IMR-90 (cell line): Measurements from ENCODE around the gene LSM12. TPM values are rescaled to one million over a fixed set of nuclear protein-coding genes. Genes with fewer than 3 reads are reported as not detected.
A peak's percentile ranks its signal among the peaks of the same experiment; 100 is the strongest.

ENCODE experiments used
- ATAC-seq: fragments of 200-7000 bp; cut with Tn5 transposase; 2 replicates; pipeline ENCODE4 v1.9.1; 2020; ENCODE audit warnings: low read depth, mild to moderate bottlenecking, moderate library complexity
- BruUV-seq: library from RNA; stranded (reverse); fragments of 400-500 nt; replicated peaks from 2 replicates; lab custom pipeline; 2021; lab: Mats Ljungman, UMichigan
- CTCF ChIA-PET: fragments of 300-600 bp; formaldehyde crosslinking; extraction: SDS; loops from one replicate; lab custom pipeline; 2021; ENCODE audit warnings: antibody characterized with exemption; lab: Yijun Ruan, JAX
- POLR2A ChIA-PET: fragments of 300-600 bp; sonication (Branson Sonifier 250); formaldehyde crosslinking; loops from one replicate; lab custom pipeline; 2022; ENCODE audit warnings: antibody characterized with exemption; ENCODE audit not compliant: unreplicated experiment; lab: Charles Lee
- DNase-seq: peaks from one replicate; pipeline ENCODE4 v3.0.0; 2013
- H2AFZ ChIP-seq: replicated peaks from 2 replicates; pipeline ENCODE3; 2013; ENCODE audit warnings: low read length, mild to moderate bottlenecking; ENCODE audit not compliant: poor library complexity
- H2AK5ac ChIP-seq: 2 replicates; pipeline ENCODE4 v1.6.1; 2013; ENCODE audit warnings: low read depth, low read length, inconsistent platforms
- H2AK9ac ChIP-seq: replicated peaks from 2 replicates; pipeline ENCODE3; 2013; ENCODE audit warnings: mild to moderate bottlenecking, low read depth, low read length, moderate library complexity; ENCODE audit not compliant: poor library complexity
- H2BK120ac ChIP-seq: 2 replicates; pipeline ENCODE4 v1.6.1; 2013; ENCODE audit warnings: low read depth, low read length, inconsistent platforms
- H2BK15ac ChIP-seq: 3 replicates; pipeline ENCODE4 v1.6.1; 2013; ENCODE audit warnings: low read depth, low read length, inconsistent platforms
- H2BK20ac ChIP-seq: 2 replicates; pipeline ENCODE4 v1.6.1; 2013; ENCODE audit warnings: low read depth, mild to moderate bottlenecking, inconsistent platforms, low read length, moderate library complexity
- H2BK5ac ChIP-seq: 2 replicates; pipeline ENCODE4 v1.6.1; 2013; ENCODE audit warnings: mild to moderate bottlenecking, low read depth, low read length, inconsistent platforms; ENCODE audit not compliant: poor library complexity, severe bottlenecking
- H3K14ac ChIP-seq: replicated peaks from 2 replicates; pipeline ENCODE4 v1.6.1; 2013; ENCODE audit warnings: low read depth, low read length, inconsistent platforms
- H3K18ac ChIP-seq: 2 replicates; pipeline ENCODE4 v1.6.1; 2013; ENCODE audit warnings: low read depth, low read length, control low read depth
- H3K23ac ChIP-seq: 2 replicates; pipeline ENCODE4 v1.6.1; 2013; ENCODE audit warnings: low read depth, low read length, inconsistent platforms
- H3K27ac ChIP-seq: 2 replicates; pipeline ENCODE4 v1.5.1; 2013; ENCODE audit warnings: mild to moderate bottlenecking, control low read depth, low read length; ENCODE audit not compliant: insufficient read depth
- H3K27me3 ChIP-seq: 2 replicates; pipeline ENCODE4 v1.6.1; 2013; ENCODE audit warnings: low read length; ENCODE audit not compliant: control insufficient read depth, insufficient read depth
- H3K36me3 ChIP-seq: 2 replicates; pipeline ENCODE4 v1.6.1; 2013; ENCODE audit warnings: low read length, mixed read lengths; ENCODE audit not compliant: control insufficient read depth, insufficient read depth
- H3K4ac ChIP-seq: 2 replicates; pipeline ENCODE4 v1.6.1; 2013; ENCODE audit warnings: low read depth, low read length, inconsistent platforms
- H3K4me1 ChIP-seq: 2 replicates; pipeline ENCODE4 v1.6.1; 2013; ENCODE audit warnings: low read length, mixed read lengths; ENCODE audit not compliant: control insufficient read depth, insufficient read depth
- H3K4me2 ChIP-seq: 2 replicates; pipeline ENCODE4 v1.6.1; 2013; ENCODE audit warnings: low read depth, mild to moderate bottlenecking, control low read depth, low read length, moderate library complexity
- H3K4me3 ChIP-seq: 2 replicates; pipeline ENCODE4 v1.5.1; 2013; ENCODE audit warnings: low read depth, mild to moderate bottlenecking, control low read depth, low read length, moderate library complexity; ENCODE audit not compliant: insufficient read depth
- H3K56ac ChIP-seq: 2 replicates; pipeline ENCODE4 v1.6.1; 2013; ENCODE audit warnings: low read length, inconsistent platforms; ENCODE audit not compliant: insufficient read depth; ENCODE audit errors: extremely low read depth
- H3K79me1 ChIP-seq, 2 experiments: 2 replicates each; pipeline ENCODE4 v1.6.1; 2013; ENCODE audit warnings: low read length in 2 of 2, inconsistent platforms in 1 of 2, low read depth in 1 of 2
- H3K9ac ChIP-seq: 2 replicates; pipeline ENCODE4 v1.6.1; 2013; ENCODE audit warnings: low read depth, low read length, control low read depth
- H3K9me1 ChIP-seq: 2 replicates; pipeline ENCODE4 v1.6.1; 2013; ENCODE audit warnings: low read length, inconsistent platforms; ENCODE audit not compliant: insufficient read depth
- H3K9me3 ChIP-seq: 2 replicates; pipeline ENCODE4 v1.6.1; 2013; ENCODE audit warnings: low read length; ENCODE audit not compliant: control insufficient read depth, insufficient read depth
- H4K20me1 ChIP-seq: 2 replicates; pipeline ENCODE4 v1.6.1; 2013; ENCODE audit warnings: low read length, inconsistent platforms; ENCODE audit not compliant: insufficient read depth
- H4K5ac ChIP-seq: 2 replicates; pipeline ENCODE4 v1.6.1; 2013; ENCODE audit warnings: mild to moderate bottlenecking, low read depth, low read length, control low read depth
- H4K8ac ChIP-seq, 2 experiments: 2 replicates each; pipeline ENCODE4 v1.6.1; 2013; ENCODE audit warnings: low read depth in 2 of 2, low read length in 2 of 2, control low read depth in 1 of 2, inconsistent platforms in 1 of 2
- H4K91ac ChIP-seq: 2 replicates; pipeline ENCODE4 v1.6.1; 2013; ENCODE audit warnings: low read depth, low read length, inconsistent platforms; ENCODE audit not compliant: insufficient read depth
- BHLHE40 ChIP-seq: fragments of 150-350 bp; IDR thresholded peaks from 2 replicates; pipeline ENCODE4 v1.6.1; 2016; ENCODE audit warnings: mild to moderate bottlenecking, low read depth, low read length
- CHD1 ChIP-seq: IDR thresholded peaks from 2 replicates; pipeline ENCODE4 v1.6.1; 2012; ENCODE audit warnings: low read depth, low read length, improper control_type of control experiment
- FOS ChIP-seq: fragments of 150-350 bp; IDR thresholded peaks from 2 replicates; pipeline ENCODE4 v1.6.1; 2016; ENCODE audit warnings: low read depth, low read length
- MAFK ChIP-seq: IDR thresholded peaks from 2 replicates; pipeline ENCODE4 v1.6.1; 2012; ENCODE audit warnings: low read depth, low read length, improper control_type of control experiment
- MAZ ChIP-seq: IDR thresholded peaks from 2 replicates; pipeline ENCODE4 v1.6.1; 2012; ENCODE audit warnings: low read depth, mild to moderate bottlenecking, low read length, improper control_type of control experiment, moderate library complexity, borderline replicate concordance
- MXI1 ChIP-seq: IDR thresholded peaks from 2 replicates; pipeline ENCODE4 v1.6.1; 2012; ENCODE audit warnings: low read depth, mild to moderate bottlenecking, low read length, moderate library complexity, borderline replicate concordance
- NFE2L2 ChIP-seq: fragments of 150-350 bp; IDR thresholded peaks from 2 replicates; pipeline ENCODE4 v1.6.1; 2016; ENCODE audit warnings: low read depth, mild to moderate bottlenecking, low read length
- POLR2A ChIP-seq: IDR thresholded peaks from 2 replicates; pipeline ENCODE4 v1.6.1; 2012; ENCODE audit warnings: mild to moderate bottlenecking, low read depth, low read length
- RAD21 ChIP-seq: IDR thresholded peaks from 2 replicates; pipeline ENCODE4 v1.6.1; 2012; ENCODE audit warnings: low read length, improper control_type of control experiment
- RFX5 ChIP-seq: IDR thresholded peaks from 2 replicates; pipeline ENCODE4 v1.8.0; 2012; ENCODE audit warnings: low read depth, mild to moderate bottlenecking, low read length, moderate library complexity
- SMC3 ChIP-seq: fragments of 150-350 bp; IDR thresholded peaks from 2 replicates; pipeline ENCODE4 v1.6.1; 2016; ENCODE audit warnings: low read depth, mild to moderate bottlenecking, antibody characterized with exemption, low read length, moderate library complexity
- WGBS, 2 experiments: methylation state at CpG; one replicate each; pipeline versions ENCODE4 v1.1.5 to v1.1.7; 2013; ENCODE audit warnings: missing lambda C conversion rate in 2 of 2; ENCODE audit not compliant: insufficient read length in 1 of 2; ENCODE audit errors: extremely low coverage in 2 of 2; 5-methylcytosine and 5-hydroxymethylcytosine counted together
- dilution Hi-C: fragments of 300-500 bp; cut with HindIII; formaldehyde crosslinking; loops from one replicate; pipeline ENCODE4 v1.14.3; 2018; ENCODE audit warnings: low sequenced_read_pairs; ENCODE audit not compliant: unreplicated experiment
- in situ Hi-C: fragments of 300-500 bp; cut with MboI; formaldehyde crosslinking; loops from 3 replicates; pipeline ENCODE4 v1.14.3; 2019; ENCODE audit warnings: low sequenced_read_pairs, inconsistent platforms, mixed read lengths
- intact Hi-C: fragments of 100-400 bp; cut with micrococcal nuclease; formaldehyde crosslinking; loops from 2 replicates; pipeline ENCODE4 v1.10.0; 2022
- polyA plus RNA-seq, 3 experiments: library from polyadenylated mRNA; depleted of rRNA; stranded (reverse); fragments of >200 nt; gene quantifications; 2 replicates each; pipeline ENCODE4 v1.2.3, GENCODE V29; 2012; ENCODE audit warnings: low replicate concordance in 1 of 3
- total RNA-seq: library from RNA; depleted of rRNA; stranded (reverse); fragments of >200 nt; gene quantifications from 2 replicates; pipeline ENCODE4 v1.2.3, GENCODE V29; 2012
- TF ChIP-seq, protein P1 (sequence below): fragments of 150-350 bp; IDR thresholded peaks from 2 replicates; pipeline ENCODE4 v1.6.1; 2016; ENCODE audit warnings: low read depth, mild to moderate bottlenecking, low read length, moderate library complexity, borderline replicate concordance
- TF ChIP-seq, protein P2 (sequence below): conservative IDR thresholded peaks from 2 replicates; pipeline ENCODE4 v1.5.1; 2012; ENCODE audit warnings: mild to moderate bottlenecking, low read depth, low read length, improper control_type of control experiment
- TF ChIP-seq, protein P3 (sequence below): fragments of 150-350 bp; IDR thresholded peaks from 2 replicates; pipeline ENCODE4 v1.6.1; 2017; ENCODE audit warnings: mild to moderate bottlenecking, antibody characterized with exemption, low read length, low read depth

The LSM12 gene
- total and polyA plus RNA-seq, 2 of the 4 experiments (the other 2 are of a cell fraction), result 38.0 to 41.0 TPM

DNA sequence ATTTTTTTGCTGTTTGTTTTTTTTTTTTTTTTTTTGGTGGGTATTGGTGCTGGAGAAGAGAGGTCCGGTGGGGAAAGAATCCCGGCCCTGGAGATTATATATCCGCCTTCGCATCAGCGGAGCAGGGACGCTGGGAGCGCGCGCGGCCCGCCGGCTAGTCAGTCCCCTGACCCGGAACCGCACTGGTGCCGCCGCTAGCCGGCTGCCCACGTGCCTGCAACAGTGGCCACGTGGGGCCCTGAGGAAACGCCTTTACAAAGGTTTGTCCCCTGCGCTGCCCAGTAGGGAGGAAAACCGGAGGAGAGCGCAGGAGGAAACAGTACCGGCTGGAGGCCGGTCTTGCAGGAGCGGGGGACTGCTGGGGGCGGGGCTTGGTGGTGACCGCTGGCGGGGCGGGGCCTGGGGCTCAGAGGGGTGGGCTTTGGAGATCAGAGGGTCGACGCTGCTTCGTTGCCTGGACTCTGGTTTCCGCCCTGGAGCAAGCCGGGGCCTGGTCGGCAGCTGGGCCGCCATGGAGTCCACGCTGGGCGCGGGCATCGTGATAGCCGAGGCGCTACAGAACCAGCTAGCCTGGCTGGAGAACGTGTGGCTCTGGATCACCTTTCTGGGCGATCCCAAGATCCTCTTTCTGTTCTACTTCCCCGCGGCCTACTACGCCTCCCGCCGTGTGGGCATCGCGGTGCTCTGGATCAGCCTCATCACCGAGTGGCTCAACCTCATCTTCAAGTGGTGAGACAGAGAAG, 4.2 kb upstream of the LSM12 start, which contains the start of gene G6PC3:
Gene G6PC3, plus strand, starts transcription at position 281 of the 743 bp plus-strand sequence. Its CDS starts 231 bp downstream, at position 512.
- peak within 1 kb of the TSS; percentile 96 for H3K4me2 ChIP-seq
- peak within 1 kb of the TSS; percentile 95 for H2AK9ac ChIP-seq
- H3K36me3 ChIP-seq, result peaks cover 12% of the 10 kb centered on the region
- H3K23ac ChIP-seq, result peak within 1 kb of the TSS; percentile 91
- no TSS peak for BruUV-seq
- H4K5ac ChIP-seq, result peak within 1 kb of the TSS; percentile 98
- in situ Hi-C loops, result no loop called here
- DNase-seq (peak; percentile 98), ATAC-seq (peak; percentile 88)
- peak within 1 kb of the TSS; percentile 90 for H2BK5ac ChIP-seq
- intact Hi-C loops, result loop anchor here (1.0 kb wide), 1 partner anchor 25 kb away; no protein-coding TSS in a partner anchor
- H2BK120ac ChIP-seq, result peak within 1 kb of the TSS; percentile 70
- peak within 1 kb of the TSS; percentile 91 for H3K27ac ChIP-seq
- CTCF ChIA-PET, result interaction anchor here (1.6 kb wide), 1 partner anchor 45 kb away, joined by 4 read pairs; no protein-coding TSS in a partner anchor
- peak within 1 kb of the TSS; percentile 97 for H4K91ac ChIP-seq
- peak within 1 kb of the TSS; percentile 87 for H3K9ac ChIP-seq
- peaks cover 6% of the 10 kb centered on the region for H3K9me1 ChIP-seq
- peak within 1 kb of the TSS; percentile 98 for H3K4ac ChIP-seq
- H2AFZ ChIP-seq, result peak within 1 kb of the TSS; percentile 95
- H3K9me3 ChIP-seq, result no peaks in the 10 kb centered on the region
- dilution Hi-C loops, result no loop called here
- peak within 1 kb of the TSS; percentile 87 for H3K56ac ChIP-seq
- POLR2A ChIA-PET, result no interaction called here
- H3K27me3 ChIP-seq, result no peaks in the 10 kb centered on the region
- peak within 1 kb of the TSS; percentile 56 for H3K4me3 ChIP-seq
- peaks cover 19 to 56% of the 10 kb centered on the region in 2 experiments; a peak in 3 of 4 replicates for H3K79me1 ChIP-seq
- 1% methylated on average over 38 of the region's 53 CpGs; no CpG with 5 or more reads in 1 of the 2 experiments for WGBS, 2 experiments
- H2BK20ac ChIP-seq, result peak within 1 kb of the TSS; percentile 11; the same call in 1 of the 2 replicates
- peak within 1 kb of the TSS; percentile 97 for H3K14ac ChIP-seq
- H4K8ac ChIP-seq, result peak within 1 kb of the TSS; percentile 96 to 100
- H2BK15ac ChIP-seq, result peak within 1 kb of the TSS; percentile 97; the same call in 2 of the 3 replicates
- H4K20me1 ChIP-seq, result peaks cover 12% of the 10 kb centered on the region
- H2AK5ac ChIP-seq, result peak within 1 kb of the TSS; percentile 94
- H3K4me1 ChIP-seq, result peaks cover 9% of the 10 kb centered on the region
- H3K18ac ChIP-seq, result peak within 1 kb of the TSS; percentile 43
- TF ChIP-seq MXI1 (peak; percentile 99), MAZ (peak; percentile 91; the same call in 1 of the 2 replicates), FOS (peak; percentile 98), RAD21 (peak; percentile 26), BHLHE40 (peak; percentile 94), SMC3 (peak; percentile 2), NFE2L2 (no peak), CHD1 (peak; percentile 30; the same call in 1 of the 2 replicates), MAFK (no peak), RFX5 (no peak), POLR2A (peak; percentile 94)
- TF ChIP-seq, protein P1, sequence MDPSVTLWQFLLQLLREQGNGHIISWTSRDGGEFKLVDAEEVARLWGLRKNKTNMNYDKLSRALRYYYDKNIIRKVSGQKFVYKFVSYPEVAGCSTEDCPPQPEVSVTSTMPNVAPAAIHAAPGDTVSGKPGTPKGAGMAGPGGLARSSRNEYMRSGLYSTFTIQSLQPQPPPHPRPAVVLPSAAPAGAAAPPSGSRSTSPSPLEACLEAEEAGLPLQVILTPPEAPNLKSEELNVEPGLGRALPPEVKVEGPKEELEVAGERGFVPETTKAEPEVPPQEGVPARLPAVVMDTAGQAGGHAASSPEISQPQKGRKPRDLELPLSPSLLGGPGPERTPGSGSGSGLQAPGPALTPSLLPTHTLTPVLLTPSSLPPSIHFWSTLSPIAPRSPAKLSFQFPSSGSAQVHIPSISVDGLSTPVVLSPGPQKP, result no peak
- TF ChIP-seq, protein P2, sequence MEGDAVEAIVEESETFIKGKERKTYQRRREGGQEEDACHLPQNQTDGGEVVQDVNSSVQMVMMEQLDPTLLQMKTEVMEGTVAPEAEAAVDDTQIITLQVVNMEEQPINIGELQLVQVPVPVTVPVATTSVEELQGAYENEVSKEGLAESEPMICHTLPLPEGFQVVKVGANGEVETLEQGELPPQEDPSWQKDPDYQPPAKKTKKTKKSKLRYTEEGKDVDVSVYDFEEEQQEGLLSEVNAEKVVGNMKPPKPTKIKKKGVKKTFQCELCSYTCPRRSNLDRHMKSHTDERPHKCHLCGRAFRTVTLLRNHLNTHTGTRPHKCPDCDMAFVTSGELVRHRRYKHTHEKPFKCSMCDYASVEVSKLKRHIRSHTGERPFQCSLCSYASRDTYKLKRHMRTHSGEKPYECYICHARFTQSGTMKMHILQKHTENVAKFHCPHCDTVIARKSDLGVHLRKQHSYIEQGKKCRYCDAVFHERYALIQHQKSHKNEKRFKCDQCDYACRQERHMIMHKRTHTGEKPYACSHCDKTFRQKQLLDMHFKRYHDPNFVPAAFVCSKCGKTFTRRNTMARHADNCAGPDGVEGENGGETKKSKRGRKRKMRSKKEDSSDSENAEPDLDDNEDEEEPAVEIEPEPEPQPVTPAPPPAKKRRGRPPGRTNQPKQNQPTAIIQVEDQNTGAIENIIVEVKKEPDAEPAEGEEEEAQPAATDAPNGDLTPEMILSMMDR, result 0 out of 2 replicates have a peak, but pooled peaks have one; percentile 11
- TF ChIP-seq, protein P3, sequence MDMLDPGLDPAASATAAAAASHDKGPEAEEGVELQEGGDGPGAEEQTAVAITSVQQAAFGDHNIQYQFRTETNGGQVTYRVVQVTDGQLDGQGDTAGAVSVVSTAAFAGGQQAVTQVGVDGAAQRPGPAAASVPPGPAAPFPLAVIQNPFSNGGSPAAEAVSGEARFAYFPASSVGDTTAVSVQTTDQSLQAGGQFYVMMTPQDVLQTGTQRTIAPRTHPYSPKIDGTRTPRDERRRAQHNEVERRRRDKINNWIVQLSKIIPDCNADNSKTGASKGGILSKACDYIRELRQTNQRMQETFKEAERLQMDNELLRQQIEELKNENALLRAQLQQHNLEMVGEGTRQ, result peak; percentile 100
